Right lobe of liver (tissue), 6 donors: ENCODE measurements around the gene CCDC82. TPM values are rescaled to one million over a fixed set of nuclear protein-coding genes. Genes with fewer than 3 reads are reported as not detected.

Experiments
- ATAC-seq, 4 donors: fragments of 200-7000 bp; cut with Tn5 transposase; one replicate each; pipeline ENCODE4 v1.9.1; 2020; ENCODE audit warnings: mild to moderate bottlenecking in 4 of 4, moderate library complexity in 4 of 4
- DNase-seq, 3 donors: peaks; one replicate each; pipeline ENCODE4 v3.0.0-alpha.2; 2020
- H3K27ac ChIP-seq, 3 donors: fragments of 200-600 bp; one replicate each; pipeline ENCODE4 v1.8.0; 2022
- H3K27me3 ChIP-seq, 2 donors: fragments of 200-600 bp; one replicate each; pipeline ENCODE4 v1.8.0; 2022
- H3K36me3 ChIP-seq, 4 donors: fragments of 200-600 bp; sonication (generic) in 1 of 4; one replicate each; pipeline versions ENCODE4 v1.5.1 to v1.8.0; 2017 to 2022; ENCODE audit warnings: control low read depth in 1 of 4
- H3K4me1 ChIP-seq, 4 donors: fragments of 200-600 bp; sonication (generic) in 1 of 4; one replicate each; pipeline versions ENCODE4 v1.5.1 to v1.8.0; 2017 to 2022; ENCODE audit warnings: control low read depth in 1 of 4
- H3K4me3 ChIP-seq, 3 donors: fragments of 200-600 bp; one replicate each; pipeline ENCODE4 v1.8.0; 2022
- H3K9me3 ChIP-seq, 4 donors: fragments of 200-600 bp; sonication (generic) in 1 of 4; one replicate each; pipeline versions ENCODE4 v1.5.1 to v1.8.0; 2017 to 2022; ENCODE audit warnings: control low read depth in 1 of 4
- CTCF ChIP-seq, 4 donors: fragments of 200-600 bp in 3 of 4; fragments of 450-650 bp in 1 of 4; IDR thresholded peaks; one replicate each; pipeline versions ENCODE4 v1.5.1 to v1.8.0; 2016 to 2022; ENCODE audit warnings: antibody characterized with exemption in 4 of 4, mild to moderate bottlenecking in 2 of 4
- POLR2A ChIP-seq: fragments of 450-650 bp; IDR thresholded peaks from one replicate; pipeline ENCODE4 v1.6.1; 2017; ENCODE audit warnings: antibody characterized with exemption, mild to moderate bottlenecking
- WGBS: methylation state at CpG from one replicate; pipeline ENCODE4 v1.1.6; 2018; ENCODE audit warnings: low coverage, low lambda C conversion rate; ENCODE audit not compliant: insufficient coverage; ENCODE audit errors: missing lambda C conversion rate; 5-methylcytosine and 5-hydroxymethylcytosine counted together
- intact Hi-C, 2 donors: fragments of 100-400 bp; cut with DNase I; formaldehyde crosslinking; loops; one replicate each; pipeline versions ENCODE4 v1.11.2 to v1.14.1; 2022
- total RNA-seq, 6 experiments: library from RNA; depleted of rRNA in 2 of 6; stranded (reverse); fragments of >200 nt in 2 of 6; fragmentation: NEBNext Ultra II Directional in 3 of 6; extraction: Animal tissue kit (Norgen Biotek cat#: 25700) in 3 of 6; gene quantifications; one replicate each; pipeline versions ENCODE4 v1.1.0 to v1.2.4, GENCODE V29; 2016 to 2023
- donor health status: DM: no; HTN: yes; CAD: no.
- donor health status: DM: no; HTN: no; CAD: no.
- donor health status: DM: no; HTN: no; CAD: no.
- donor health status: DM: no; HTN: yes; CAD: no.
- donor health status: DM: no; HTN: yes; CAD: no.

Gene CCDC82
- total RNA-seq, 6 experiments from 2014 or later = 8.2 to 12.0 (median 9.6) TPM

GRCh38 chr11:96332126-96332771 lies 57.5 kb downstream of the CCDC82 start:
- no peaks in the 10 kb centered on the region for H3K9me3 ChIP-seq
- no peaks in the 10 kb centered on the region for H3K36me3 ChIP-seq
- no peaks in the 10 kb centered on the region for H3K27me3 ChIP-seq
- intact Hi-C loops = no loop called here
- peak; percentile 76 to 92 (median 82) for ATAC-seq
- no peak for DNase-seq
- no peak for TF ChIP-seq CTCF (IDR thresholded peaks at IDR 0.05)
- TF ChIP-seq POLR2A = no peak
- H3K4me1 ChIP-seq = peaks cover 0 to 10% (median 3%) of the 10 kb centered on the region in 4 donors
- WGBS = 17% methylated on average over 7 of the region's 8 CpGs
- H3K4me3 ChIP-seq = no peak overlapping the region
- peak overlapping the region in 2 of 3 donors; percentile 3 to 4 for H3K27ac ChIP-seq

- peaks cover 0 to 10% (median 3%) of the 10 kb centered on the region in 4 donors for H3K4me1 ChIP-seq
Observed at GRCh38 chr11:96331699-96332116, 58.0 kb downstream of the CCDC82 start.

GRCh38 chr11:96330511-96330859 lies 59.2 kb downstream of the CCDC82 start:
- H3K27ac ChIP-seq = no peak overlapping the region
- no peak overlapping the region for H3K4me3 ChIP-seq
- no peaks in the 10 kb centered on the region for H3K9me3 ChIP-seq
- WGBS = 57% methylated on average over 2 of the region's 4 CpGs
- no peaks in the 10 kb centered on the region for H3K36me3 ChIP-seq
- no peak for DNase-seq
- no peaks in the 10 kb centered on the region for H3K27me3 ChIP-seq
- no peak for ATAC-seq
- H3K4me1 ChIP-seq = peaks cover 0 to 10% (median 3%) of the 10 kb centered on the region in 4 donors
- TF ChIP-seq POLR2A (no peak), CTCF (IDR thresholded peaks at IDR 0.05) (no peak)
- intact Hi-C loops = no loop called here

More at GRCh38 chr11:96331699-96332116, 58.0 kb downstream of the CCDC82 start:
- H3K27ac ChIP-seq = no peak overlapping the region
- H3K36me3 ChIP-seq = no peaks in the 10 kb centered on the region
- intact Hi-C loops = no loop called here
- no peaks in the 10 kb centered on the region for H3K9me3 ChIP-seq
- TF ChIP-seq POLR2A = no peak
- TF ChIP-seq CTCF (IDR thresholded peaks at IDR 0.05) = no peak
- 74% methylated on average over 7 of the region's 7 CpGs for WGBS
- ATAC-seq (peak; percentile 41 to 54 (median 42)), DNase-seq (peak in 1 of 3 donors; percentile 29)
- no peak overlapping the region for H3K4me3 ChIP-seq
- no peaks in the 10 kb centered on the region for H3K27me3 ChIP-seq

GRCh38 chr11:96329855-96330510 lies 59.7 kb downstream of the CCDC82 start:
- DNase-seq = no peak
- no peak for ATAC-seq
- no peak overlapping the region for H3K27ac ChIP-seq
- intact Hi-C loops = no loop called here
- no peak overlapping the region for H3K4me3 ChIP-seq
- TF ChIP-seq POLR2A (no peak), CTCF (IDR thresholded peaks at IDR 0.05) (no peak)
- H3K36me3 ChIP-seq = no peaks in the 10 kb centered on the region
- WGBS = 70% methylated on average over 3 of the region's 3 CpGs
- H3K27me3 ChIP-seq = no peaks in the 10 kb centered on the region
- H3K9me3 ChIP-seq = no peaks in the 10 kb centered on the region
- peaks cover 0 to 10% (median 3%) of the 10 kb centered on the region in 4 donors for H3K4me1 ChIP-seq
